ENCODE measurements around the gene TNS2.

Gene TNS2

GRCh38 chr12:53086361-53086760 lies 36.5 kb downstream of the TNS2 start:
- Histone ChIP-seq H3K27me3 (ENCODE audit: control insufficient read depth in 3 of 3, insufficient read depth in 3 of 3, low read depth in 1 of 3, low read length in 3 of 3) (peaks cover 0 to 18% (median 0%) of the 10 kb centered on the region in 3 experiments), H3K4me3 (ENCODE audit: low read length in 2 of 2) (no peak overlapping the region), H3K4me1 (ENCODE audit: control insufficient read depth in 2 of 2, insufficient read depth in 1 of 2, low read depth in 1 of 2, low read length in 2 of 2) (no peaks in the 10 kb centered on the region), H2BK120ac (ENCODE audit: low read depth, low read length) (no peak overlapping the region), H3K9me3 (replicated peaks in 1 of 2; ENCODE audit: control insufficient read depth in 2 of 2, insufficient read depth in 1 of 2, low read depth in 1 of 2, low read length in 2 of 2) (no peaks in the 10 kb centered on the region), H3K79me1 (ENCODE audit: low read depth, low read length) (no peaks in the 10 kb centered on the region), H3K23ac (ENCODE audit: low read depth, low read length, poor library complexity) (no peak overlapping the region), H2BK15ac (ENCODE audit: low read length) (no peak overlapping the region), H2AFZ (ENCODE audit: low read length) (no peak overlapping the region), H3K27ac (replicated peaks; ENCODE audit: low read length) (no peak overlapping the region), H3K14ac (ENCODE audit: low read length) (no peak overlapping the region), H3K18ac (ENCODE audit: low read length) (no peak overlapping the region), H2AK5ac (ENCODE audit: low read depth, low read length) (no peak overlapping the region), H4K8ac (ENCODE audit: low read depth, low read length) (no peak overlapping the region), H3K9ac (ENCODE audit: low read depth, low read length, poor library complexity) (no peak overlapping the region), H2BK5ac (ENCODE audit: low read length) (no peak overlapping the region), H4K91ac (ENCODE audit: low read depth, low read length, poor library complexity) (no peak overlapping the region), H3K4ac (ENCODE audit: low read length) (no peak overlapping the region), H3K36me3 (replicated peaks in 1 of 2; ENCODE audit: control insufficient read depth in 2 of 2, insufficient read depth in 2 of 2, low read length in 2 of 2) (no peaks in the 10 kb centered on the region), H3K4me2 (ENCODE audit: insufficient read depth, low read length, poor library complexity, severe bottlenecking) (no peak overlapping the region), H2BK12ac (ENCODE audit: low read length) (no peak overlapping the region)
- DNase-seq (ENCODE audit: low spot score), result no peak
- no CpG with 5 or more reads among the region's 3 CpGs for WGBS, 2 donors (ENCODE audit: extremely low coverage in 2 of 2, insufficient read length in 2 of 2, insufficient replicate concordance in 1 of 2)

GRCh38 chr12:53090105-53090504 lies 40.2 kb downstream of the TNS2 start:
- no CpG with 5 or more reads among the region's 6 CpGs for WGBS, 2 donors (ENCODE audit: extremely low coverage in 2 of 2, insufficient read length in 2 of 2, insufficient replicate concordance in 1 of 2)
- H3K18ac ChIP-seq (ENCODE audit: low read length), result no peak overlapping the region
- H4K8ac ChIP-seq (ENCODE audit: low read depth, low read length), result no peak overlapping the region
- H2AK5ac ChIP-seq (ENCODE audit: low read depth, low read length), result no peak overlapping the region
- no peak overlapping the region for H3K23ac ChIP-seq (ENCODE audit: low read depth, low read length, poor library complexity)
- no peak overlapping the region for H2BK15ac ChIP-seq (ENCODE audit: low read length)
- H3K79me1 ChIP-seq (ENCODE audit: low read depth, low read length), result no peaks in the 10 kb centered on the region
- H3K14ac ChIP-seq (ENCODE audit: low read length), result no peak overlapping the region
- no peak overlapping the region for H2AFZ ChIP-seq (ENCODE audit: low read length)
- H3K36me3 ChIP-seq (replicated peaks in 1 of 2; ENCODE audit: control insufficient read depth in 2 of 2, insufficient read depth in 2 of 2, low read length in 2 of 2), result no peaks in the 10 kb centered on the region
- no peak overlapping the region for H3K9ac ChIP-seq (ENCODE audit: low read depth, low read length, poor library complexity)
- H3K27ac ChIP-seq (replicated peaks; ENCODE audit: low read length), result no peak overlapping the region
- no peaks in the 10 kb centered on the region for H3K9me3 ChIP-seq (replicated peaks in 1 of 2; ENCODE audit: control insufficient read depth in 2 of 2, insufficient read depth in 1 of 2, low read depth in 1 of 2, low read length in 2 of 2)
- H3K4me1 ChIP-seq (ENCODE audit: control insufficient read depth in 2 of 2, insufficient read depth in 1 of 2, low read depth in 1 of 2, low read length in 2 of 2), result no peaks in the 10 kb centered on the region
- no peak overlapping the region for H2BK12ac ChIP-seq (ENCODE audit: low read length)
- DNase-seq (ENCODE audit: low spot score), result no peak
- no peak overlapping the region for H4K91ac ChIP-seq (ENCODE audit: low read depth, low read length, poor library complexity)
- H3K4ac ChIP-seq (ENCODE audit: low read length), result no peak overlapping the region
- H3K27me3 ChIP-seq (ENCODE audit: control insufficient read depth in 3 of 3, insufficient read depth in 3 of 3, low read depth in 1 of 3, low read length in 3 of 3), result peaks cover 0 to 50% (median 0%) of the 10 kb centered on the region in 3 experiments
- no peak overlapping the region for H3K4me2 ChIP-seq (ENCODE audit: insufficient read depth, low read length, poor library complexity, severe bottlenecking)
- no peak overlapping the region for H2BK120ac ChIP-seq (ENCODE audit: low read depth, low read length)
- H2BK5ac ChIP-seq (ENCODE audit: low read length), result no peak overlapping the region
- H3K4me3 ChIP-seq (ENCODE audit: low read length in 2 of 2), result no peak overlapping the region

GRCh38 chr12:53090554-53090953 lies 40.7 kb downstream of the TNS2 start:
- Histone ChIP-seq H3K4me3 (ENCODE audit: low read length in 2 of 2) (no peak overlapping the region), H3K23ac (ENCODE audit: low read depth, low read length, poor library complexity) (no peak overlapping the region), H2BK15ac (ENCODE audit: low read length) (no peak overlapping the region), H3K27ac (replicated peaks; ENCODE audit: low read length) (no peak overlapping the region), H2BK12ac (ENCODE audit: low read length) (no peak overlapping the region), H3K9ac (ENCODE audit: low read depth, low read length, poor library complexity) (no peak overlapping the region), H3K79me1 (ENCODE audit: low read depth, low read length) (no peaks in the 10 kb centered on the region), H3K27me3 (ENCODE audit: control insufficient read depth in 3 of 3, insufficient read depth in 3 of 3, low read depth in 1 of 3, low read length in 3 of 3) (peaks cover 0 to 52% (median 0%) of the 10 kb centered on the region in 3 experiments), H3K4ac (ENCODE audit: low read length) (no peak overlapping the region), H3K36me3 (replicated peaks in 1 of 2; ENCODE audit: control insufficient read depth in 2 of 2, insufficient read depth in 2 of 2, low read length in 2 of 2) (no peaks in the 10 kb centered on the region), H4K8ac (ENCODE audit: low read depth, low read length) (no peak overlapping the region), H2BK120ac (ENCODE audit: low read depth, low read length) (no peak overlapping the region), H2BK5ac (ENCODE audit: low read length) (no peak overlapping the region), H3K14ac (ENCODE audit: low read length) (no peak overlapping the region), H4K91ac (ENCODE audit: low read depth, low read length, poor library complexity) (no peak overlapping the region), H2AK5ac (ENCODE audit: low read depth, low read length) (no peak overlapping the region), H3K4me2 (ENCODE audit: insufficient read depth, low read length, poor library complexity, severe bottlenecking) (no peak overlapping the region), H3K18ac (ENCODE audit: low read length) (no peak overlapping the region), H3K9me3 (replicated peaks in 1 of 2; ENCODE audit: control insufficient read depth in 2 of 2, insufficient read depth in 1 of 2, low read depth in 1 of 2, low read length in 2 of 2) (no peaks in the 10 kb centered on the region), H2AFZ (ENCODE audit: low read length) (no peak overlapping the region), H3K4me1 (ENCODE audit: control insufficient read depth in 2 of 2, insufficient read depth in 1 of 2, low read depth in 1 of 2, low read length in 2 of 2) (no peaks in the 10 kb centered on the region)
- WGBS, 2 donors (ENCODE audit: extremely low coverage in 2 of 2, insufficient read length in 2 of 2, insufficient replicate concordance in 1 of 2), result no CpG with 5 or more reads among the region's 2 CpGs
- DNase-seq (ENCODE audit: low spot score), result no peak

GRCh38 chr12:53091756-53092155 lies 41.9 kb downstream of the TNS2 start:
- Histone ChIP-seq H2BK120ac (ENCODE audit: low read depth, low read length) (no peak overlapping the region), H3K9me3 (replicated peaks in 1 of 2; ENCODE audit: control insufficient read depth in 2 of 2, insufficient read depth in 1 of 2, low read depth in 1 of 2, low read length in 2 of 2) (no peaks in the 10 kb centered on the region), H3K4me3 (ENCODE audit: low read length in 2 of 2) (no peak overlapping the region), H4K8ac (ENCODE audit: low read depth, low read length) (no peak overlapping the region), H3K4me1 (ENCODE audit: control insufficient read depth in 2 of 2, insufficient read depth in 1 of 2, low read depth in 1 of 2, low read length in 2 of 2) (peaks cover 0 to 7% of the 10 kb centered on the region in 2 donors), H3K4ac (ENCODE audit: low read length) (no peak overlapping the region), H3K14ac (ENCODE audit: low read length) (no peak overlapping the region), H2BK5ac (ENCODE audit: low read length) (no peak overlapping the region), H3K36me3 (replicated peaks in 1 of 2; ENCODE audit: control insufficient read depth in 2 of 2, insufficient read depth in 2 of 2, low read length in 2 of 2) (no peaks in the 10 kb centered on the region), H2BK15ac (ENCODE audit: low read length) (no peak overlapping the region), H3K27me3 (ENCODE audit: control insufficient read depth in 3 of 3, insufficient read depth in 3 of 3, low read depth in 1 of 3, low read length in 3 of 3) (peaks cover 0 to 64% (median 5%) of the 10 kb centered on the region in 3 experiments), H3K23ac (ENCODE audit: low read depth, low read length, poor library complexity) (no peak overlapping the region), H2BK12ac (ENCODE audit: low read length) (no peak overlapping the region), H2AFZ (ENCODE audit: low read length) (no peak overlapping the region), H2AK5ac (ENCODE audit: low read depth, low read length) (no peak overlapping the region), H4K91ac (ENCODE audit: low read depth, low read length, poor library complexity) (no peak overlapping the region), H3K79me1 (ENCODE audit: low read depth, low read length) (no peaks in the 10 kb centered on the region), H3K4me2 (ENCODE audit: insufficient read depth, low read length, poor library complexity, severe bottlenecking) (no peak overlapping the region), H3K9ac (ENCODE audit: low read depth, low read length, poor library complexity) (no peak overlapping the region), H3K18ac (ENCODE audit: low read length) (no peak overlapping the region), H3K27ac (replicated peaks; ENCODE audit: low read length) (no peak overlapping the region)
- no CpG with 5 or more reads among the region's 6 CpGs for WGBS, 2 donors (ENCODE audit: extremely low coverage in 2 of 2, insufficient read length in 2 of 2, insufficient replicate concordance in 1 of 2)
- DNase-seq (ENCODE audit: low spot score), result no peak
